Skin epidermis (tissue), 12 donors: ENCODE results near the gene APLF.

Source experiments
- H3K27ac ChIP-seq, 21 experiments: fragments of 200-600 bp; sonication (generic) in 11 of 21; one replicate each; pipeline ENCODE4 v1.5.0; 2020; ENCODE audit warnings: mild to moderate bottlenecking in 3 of 21, inconsistent platforms in 2 of 21, moderate library complexity in 2 of 21
- H3K4me3 ChIP-seq, 7 experiments: fragments of 200-600 bp; sonication (generic) in 2 of 7; one replicate each; pipeline ENCODE4 v1.5.0; 2020; ENCODE audit warnings: inconsistent platforms in 2 of 7, mild to moderate bottlenecking in 2 of 7, moderate library complexity in 1 of 7

APLF gene

GRCh38 chr2:68607837-68608236 is 140.5 kb downstream of the APLF start:
- Histone ChIP-seq H3K27ac (no peak overlapping the region), H3K4me3 (no peak overlapping the region)

GRCh38 chr2:68612765-68613519 is 145.6 kb downstream of the APLF start:
- H3K4me3 ChIP-seq: no peak overlapping the region
- H3K27ac ChIP-seq: peak overlapping the region in 1 of 21 experiments; percentile 22

DNA sequence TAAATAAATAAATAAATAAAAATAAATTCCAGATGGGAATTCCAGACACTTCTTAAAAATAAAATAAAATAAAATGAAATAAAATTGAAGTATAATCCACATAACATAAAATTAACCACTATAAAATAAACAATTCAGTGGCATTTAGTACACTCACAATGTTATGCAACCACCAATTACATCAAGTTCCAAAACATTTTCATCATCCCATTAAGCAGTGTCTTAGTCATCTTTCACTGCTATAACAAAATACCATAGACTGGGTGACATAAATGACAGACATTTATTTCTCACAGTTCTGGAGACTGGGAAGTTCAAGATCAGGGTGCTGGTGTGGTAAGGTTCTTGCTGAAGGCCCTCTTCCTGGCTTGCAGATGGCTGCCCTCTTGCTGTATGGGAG is 153.4 kb downstream of the APLF start:
- no peak overlapping the region for H3K4me3 ChIP-seq

DNA sequence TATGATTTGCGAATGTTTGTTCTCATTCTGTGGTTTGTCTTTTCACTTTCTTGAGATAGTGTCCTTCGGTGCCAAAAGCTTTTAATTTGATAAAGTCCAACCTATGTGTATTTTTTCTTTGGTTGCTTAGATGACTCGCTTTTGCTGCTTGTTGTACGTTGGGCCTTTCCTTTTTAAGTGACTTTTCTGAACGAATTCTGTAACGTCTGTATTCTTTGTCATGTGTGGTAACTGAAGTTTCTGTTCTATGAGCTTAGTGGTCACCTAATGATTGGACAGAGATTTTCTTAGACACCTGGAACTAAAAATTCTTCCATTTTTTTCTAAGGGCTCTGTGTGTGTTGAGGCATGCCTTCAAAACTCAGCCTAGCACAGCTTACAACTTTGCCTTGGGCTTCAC is 156.4 kb downstream of the APLF start:
- Histone ChIP-seq H3K27ac (no peak overlapping the region), H3K4me3 (no peak overlapping the region)

More for the DNA sequence above, 153.4 kb downstream of the APLF start:
- no peak overlapping the region for H3K27ac ChIP-seq

DNA sequence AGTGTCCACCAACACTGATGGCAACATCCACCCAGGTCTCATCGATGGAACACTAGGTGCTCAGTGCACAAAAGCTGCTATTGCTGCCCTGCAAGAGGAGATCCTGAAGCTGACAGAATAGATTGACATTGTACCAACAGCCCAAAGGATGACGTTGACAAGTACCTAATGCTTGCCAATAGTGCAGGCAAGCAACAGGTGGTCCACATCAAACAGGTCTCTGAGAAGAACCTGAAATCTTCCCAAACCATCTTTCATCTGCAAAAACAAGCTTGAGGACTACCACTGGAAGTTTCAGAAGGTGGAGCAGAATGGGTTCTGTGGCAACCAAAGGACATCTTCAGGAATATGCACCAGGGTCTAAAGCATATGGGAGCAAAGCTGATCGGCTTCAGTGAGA is 160.2 kb downstream of the APLF start:
- H3K4me3 ChIP-seq: no peak overlapping the region
- no peak overlapping the region for H3K27ac ChIP-seq
